ENCODE data around the gene ALK. TPM values are rescaled to one million over a fixed set of nuclear protein-coding genes. Genes with fewer than 3 reads are reported as not detected.
A peak's percentile ranks its signal among the peaks of the same experiment; 100 is the strongest.

ALK gene
- total RNA-seq, 1 donor from 2014 or later, result not detected

DNA sequence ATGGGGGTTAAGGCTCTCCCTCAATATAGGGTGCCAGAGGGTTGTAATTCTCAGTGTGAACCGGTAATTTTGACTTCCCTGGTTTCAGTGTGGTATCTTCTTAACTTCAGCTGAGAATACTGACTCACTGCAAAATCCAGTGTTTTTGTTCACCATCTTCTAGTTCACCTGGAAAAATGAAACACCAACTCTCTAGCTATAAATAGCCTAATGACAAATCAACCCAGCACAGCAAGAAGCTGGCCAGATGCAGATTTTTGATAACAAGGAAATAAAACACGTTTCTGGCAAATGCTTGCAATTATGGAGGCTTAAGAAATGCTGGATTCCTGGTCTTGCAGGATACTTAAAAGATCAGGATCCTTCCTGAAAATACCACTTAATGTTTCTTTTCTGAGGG, 613.9 kb downstream of the ALK start:
- no peak for DNase-seq (ENCODE audit: low read depth)
- FAIRE-seq, result no peak
- Histone ChIP-seq H3K27me3 (ENCODE audit: control insufficient read depth, insufficient read depth, low read length) (no peaks in the 10 kb centered on the region), H3K36me3 (ENCODE audit: control insufficient read depth, insufficient read depth, low read length) (no peaks in the 10 kb centered on the region), H3K4me3 (ENCODE audit: low read depth, low read length) (no peak overlapping the region)
- TF ChIP-seq, protein P1, sequence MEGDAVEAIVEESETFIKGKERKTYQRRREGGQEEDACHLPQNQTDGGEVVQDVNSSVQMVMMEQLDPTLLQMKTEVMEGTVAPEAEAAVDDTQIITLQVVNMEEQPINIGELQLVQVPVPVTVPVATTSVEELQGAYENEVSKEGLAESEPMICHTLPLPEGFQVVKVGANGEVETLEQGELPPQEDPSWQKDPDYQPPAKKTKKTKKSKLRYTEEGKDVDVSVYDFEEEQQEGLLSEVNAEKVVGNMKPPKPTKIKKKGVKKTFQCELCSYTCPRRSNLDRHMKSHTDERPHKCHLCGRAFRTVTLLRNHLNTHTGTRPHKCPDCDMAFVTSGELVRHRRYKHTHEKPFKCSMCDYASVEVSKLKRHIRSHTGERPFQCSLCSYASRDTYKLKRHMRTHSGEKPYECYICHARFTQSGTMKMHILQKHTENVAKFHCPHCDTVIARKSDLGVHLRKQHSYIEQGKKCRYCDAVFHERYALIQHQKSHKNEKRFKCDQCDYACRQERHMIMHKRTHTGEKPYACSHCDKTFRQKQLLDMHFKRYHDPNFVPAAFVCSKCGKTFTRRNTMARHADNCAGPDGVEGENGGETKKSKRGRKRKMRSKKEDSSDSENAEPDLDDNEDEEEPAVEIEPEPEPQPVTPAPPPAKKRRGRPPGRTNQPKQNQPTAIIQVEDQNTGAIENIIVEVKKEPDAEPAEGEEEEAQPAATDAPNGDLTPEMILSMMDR (IDR thresholded peaks at IDR 0.05; ENCODE audit: insufficient read depth, low read length, severe bottlenecking), result no peak

DNA sequence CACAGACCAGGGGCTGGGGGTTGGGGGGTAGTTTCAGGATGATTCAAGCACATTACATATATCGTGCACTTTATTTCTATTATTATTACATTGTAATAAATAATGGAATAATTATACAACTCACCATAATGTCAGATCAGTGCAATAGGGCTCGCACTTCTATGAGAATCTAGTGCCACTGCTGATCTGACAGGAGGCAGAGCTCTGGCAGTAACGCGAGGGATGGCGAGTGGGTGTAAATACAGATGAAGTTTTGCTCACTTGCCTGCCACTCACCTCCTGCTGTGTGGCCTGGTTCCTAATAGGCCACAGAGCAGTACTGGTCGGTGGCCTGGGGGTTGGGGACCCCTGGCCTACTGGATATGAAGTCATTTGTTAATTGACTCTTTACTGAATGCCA, 615.6 kb downstream of the ALK start:
- TF ChIP-seq, protein P1 (IDR thresholded peaks at IDR 0.05; ENCODE audit: insufficient read depth, low read length, severe bottlenecking), result no peak
- Histone ChIP-seq H3K4me3 (ENCODE audit: low read depth, low read length) (no peak overlapping the region), H3K36me3 (ENCODE audit: control insufficient read depth, insufficient read depth, low read length) (no peaks in the 10 kb centered on the region), H3K27me3 (ENCODE audit: control insufficient read depth, insufficient read depth, low read length) (no peaks in the 10 kb centered on the region)
- no peak for FAIRE-seq
- DNase-seq (ENCODE audit: low read depth), result no peak

DNA sequence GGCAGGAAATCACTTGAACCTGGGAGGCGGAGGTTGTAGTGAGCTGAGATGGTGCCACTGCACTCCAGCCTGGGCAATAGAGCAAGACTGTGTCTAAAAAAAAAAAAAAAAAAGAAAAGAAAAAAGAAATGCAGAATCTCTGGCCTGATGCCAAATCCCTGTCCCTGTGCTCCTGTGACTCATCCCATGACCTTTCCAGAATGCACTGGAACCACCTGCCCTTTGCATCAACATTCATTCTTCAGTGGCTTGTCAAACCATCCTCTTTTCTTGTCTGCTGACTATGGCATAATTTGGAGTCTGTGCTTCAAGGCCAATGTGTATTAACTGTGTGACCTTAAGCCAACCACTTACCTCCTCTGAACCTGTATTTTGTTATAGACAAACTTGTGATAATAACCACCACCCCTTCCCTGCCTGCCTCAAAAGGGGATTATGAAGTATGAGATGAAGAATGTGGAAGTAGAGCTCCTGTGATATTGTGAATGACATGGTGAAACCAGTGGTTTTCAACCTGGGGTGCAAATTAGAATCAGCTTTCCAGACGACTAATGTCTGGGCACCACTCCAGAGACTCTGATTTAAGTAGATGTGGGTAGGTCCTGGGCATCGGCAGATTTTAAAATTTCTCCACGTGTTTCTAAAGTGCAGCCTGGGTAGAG, 616.9 kb downstream of the ALK start:
- Histone ChIP-seq H3K4me3 (ENCODE audit: low read depth, low read length) (no peak overlapping the region), H3K27me3 (ENCODE audit: control insufficient read depth, insufficient read depth, low read length) (no peaks in the 10 kb centered on the region), H3K36me3 (ENCODE audit: control insufficient read depth, insufficient read depth, low read length) (no peaks in the 10 kb centered on the region)
- TF ChIP-seq, protein P1 (IDR thresholded peaks at IDR 0.05; ENCODE audit: insufficient read depth, low read length, severe bottlenecking), result no peak
- no peak for DNase-seq (ENCODE audit: low read depth)
- FAIRE-seq, result no peak

DNA sequence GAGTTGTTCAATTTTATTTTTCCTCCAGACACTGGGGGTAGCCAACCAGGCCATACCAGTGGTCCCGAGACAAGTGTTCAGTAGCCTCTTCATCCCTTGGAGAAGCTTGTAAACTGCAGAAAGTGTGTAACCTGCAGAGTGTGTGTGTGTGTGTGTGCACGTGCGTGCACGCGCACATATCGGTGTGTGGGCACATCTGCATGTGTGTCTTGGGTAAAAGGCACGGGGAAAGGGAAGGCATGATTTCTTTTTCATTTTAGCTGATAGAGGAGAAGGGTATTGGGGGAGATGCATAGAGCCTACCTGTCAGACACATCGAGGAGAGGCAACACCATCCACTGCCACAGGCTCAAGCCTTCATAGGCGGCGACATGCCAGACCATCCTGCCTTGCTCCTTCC, 624.8 kb downstream of the ALK start:
- Histone ChIP-seq H3K27me3 (ENCODE audit: control insufficient read depth, insufficient read depth, low read length) (peaks cover 2% of the 10 kb centered on the region), H3K4me3 (ENCODE audit: low read depth, low read length) (no peak overlapping the region), H3K36me3 (ENCODE audit: control insufficient read depth, insufficient read depth, low read length) (no peaks in the 10 kb centered on the region)
- FAIRE-seq (no peak), DNase-seq (ENCODE audit: low read depth) (no peak)
- TF ChIP-seq, protein P1 (IDR thresholded peaks at IDR 0.05; ENCODE audit: insufficient read depth, low read length, severe bottlenecking), result no peak

DNA sequence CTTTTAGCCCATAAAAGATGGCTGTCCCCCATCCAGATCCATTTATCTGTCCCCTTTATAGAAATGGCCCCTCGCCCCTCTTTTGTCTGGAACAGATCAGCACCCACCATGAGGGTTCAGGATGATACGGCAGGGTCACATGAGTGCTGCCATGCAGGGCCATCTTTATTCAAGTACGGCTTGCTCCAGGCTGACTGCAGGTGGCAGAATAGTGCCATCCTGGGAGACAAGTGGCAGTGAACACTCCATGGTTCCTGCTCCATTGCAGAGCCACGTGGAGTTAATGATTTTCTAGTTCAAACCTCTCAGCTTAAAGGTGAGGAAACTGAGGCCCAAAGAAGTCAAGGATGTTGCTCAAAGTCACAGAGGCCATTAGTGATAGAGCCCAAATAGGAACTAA, 625.5 kb downstream of the ALK start:
- FAIRE-seq (no peak), DNase-seq (ENCODE audit: low read depth) (peak; percentile 31)
- TF ChIP-seq, protein P1 (IDR thresholded peaks at IDR 0.05; ENCODE audit: insufficient read depth, low read length, severe bottlenecking), result peak; percentile 48
- no peak overlapping the region for H3K4me3 ChIP-seq (ENCODE audit: low read depth, low read length)
- H3K36me3 ChIP-seq (ENCODE audit: control insufficient read depth, insufficient read depth, low read length), result no peaks in the 10 kb centered on the region
- H3K27me3 ChIP-seq (ENCODE audit: control insufficient read depth, insufficient read depth, low read length), result peaks cover 2% of the 10 kb centered on the region
